Activated gamma-delta T cell (primary cell): Measurements from ENCODE around the gene S100A1.
"Not testable (repeated sequence)": the region's sequence is repeated elsewhere in the genome, so short reads cannot be mapped to it uniquely, and the experiment has no call there.

ENCODE experiments used
- DNase-seq: peaks from one replicate; lab custom pipeline; 2025; lab: John Stamatoyannopoulos, UW

S100A1 gene

DNA sequence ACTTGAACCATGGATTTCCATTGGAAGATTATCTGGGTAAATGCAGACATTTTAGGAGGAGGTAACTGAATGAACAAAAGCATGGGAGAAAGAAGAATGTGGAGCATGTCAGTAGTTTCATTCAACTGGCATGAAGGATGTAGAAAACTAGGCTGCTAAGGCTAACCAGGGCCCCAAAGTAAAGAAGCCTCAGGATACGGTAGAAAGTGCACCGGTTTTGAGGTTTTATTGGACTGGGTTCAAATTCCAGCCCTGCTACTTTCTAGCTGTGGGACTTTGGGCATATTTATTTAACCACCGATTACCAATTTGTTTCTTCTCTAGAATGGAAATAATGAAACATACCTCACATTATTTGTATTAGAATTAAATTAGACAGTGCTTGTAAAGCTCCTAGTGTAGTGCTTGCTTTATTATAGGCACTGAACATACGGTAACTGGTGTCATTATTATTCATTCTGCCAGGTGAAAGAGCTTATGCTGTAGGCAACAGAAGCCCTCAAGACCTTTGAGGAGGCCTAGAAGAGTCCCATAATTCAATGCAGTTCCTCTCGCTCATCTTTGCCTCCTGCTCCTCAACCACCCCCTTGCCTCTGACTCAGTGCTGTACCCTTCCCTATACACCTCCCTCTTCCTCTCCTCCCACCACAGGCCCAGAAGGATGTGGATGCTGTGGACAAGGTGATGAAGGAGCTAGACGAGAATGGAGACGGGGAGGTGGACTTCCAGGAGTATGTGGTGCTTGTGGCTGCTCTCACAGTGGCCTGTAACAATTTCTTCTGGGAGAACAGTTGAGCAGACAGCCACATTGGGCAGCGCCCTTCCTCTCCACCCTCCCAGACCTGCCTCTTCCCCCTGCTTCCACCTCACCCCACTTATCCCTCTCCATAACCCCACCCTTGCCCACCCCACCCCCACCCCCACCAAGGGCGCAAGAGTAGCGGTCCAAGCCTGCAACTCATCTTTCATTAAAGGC is 3.1 kb downstream of the S100A1 start:
- no peak for DNase-seq

DNA sequence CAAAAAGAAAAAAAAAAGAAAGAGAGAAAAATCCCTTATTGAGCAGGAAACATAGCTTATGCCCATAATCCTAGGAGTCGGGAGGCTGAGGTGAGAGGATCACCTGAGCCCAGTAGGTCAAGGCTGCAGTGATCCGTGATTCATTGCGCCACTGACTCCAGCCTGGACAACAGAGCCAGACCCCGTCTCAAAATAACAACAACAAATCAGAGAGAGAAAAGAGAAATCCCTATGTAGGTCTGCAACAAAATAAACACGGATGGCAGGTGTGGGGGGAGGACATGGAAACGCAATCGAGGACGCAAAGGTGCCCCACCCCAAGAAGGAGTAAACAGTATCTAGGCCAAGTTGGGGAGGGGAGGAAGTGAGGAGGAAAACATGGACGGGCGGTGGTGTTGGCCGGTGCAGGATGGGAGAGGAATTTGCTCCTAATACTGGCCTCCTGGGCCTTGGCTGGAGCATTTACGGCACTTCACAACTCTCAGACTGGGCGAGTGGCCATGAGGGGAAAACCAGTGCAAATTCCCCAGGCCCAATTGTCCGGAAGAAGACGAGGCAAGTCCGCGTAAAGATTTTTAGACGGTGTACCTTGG is 5.0 kb downstream of the S100A1 start:
- DNase-seq, result no peak

- peak; percentile 72 for DNase-seq
Measured at GRCh38 chr1:153633754-153634665, 5.8 kb downstream of the S100A1 start, which contains the start of gene CHTOP. Gene CHTOP, plus strand, starts transcription at chr1:153634066. Its CDS starts 2,523 bp downstream, at chr1:153636589.

DNA sequence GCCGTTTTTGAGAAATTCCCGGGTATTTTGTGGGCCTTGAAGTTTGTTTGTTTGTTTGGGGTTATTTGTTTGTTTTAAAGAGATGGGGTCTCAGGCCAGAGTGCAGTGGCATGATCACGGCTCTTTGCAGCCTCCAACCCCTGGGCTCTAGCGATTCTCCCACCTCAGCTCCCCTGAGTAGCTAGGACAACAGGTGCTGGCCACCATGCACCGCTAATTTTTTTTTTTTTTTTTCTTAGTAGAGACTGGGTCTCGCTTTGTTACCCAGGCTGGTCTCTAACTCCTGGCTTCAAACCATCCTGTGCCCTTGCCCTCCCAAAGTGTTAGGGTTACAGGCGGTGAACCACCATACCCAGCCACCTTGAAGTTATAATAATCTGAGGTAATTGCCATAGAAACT is 7.6 kb downstream of the S100A1 start:
- no peak for DNase-seq

GRCh38 chr1:153636312-153636711 is 8.1 kb downstream of the S100A1 start:
- DNase-seq, result no peak

GRCh38 chr1:153638261-153638660 is 10.0 kb downstream of the S100A1 start:
- DNase-seq, result no peak

- no peak for DNase-seq
Measured at GRCh38 chr1:153639280-153639679, 11.0 kb downstream of the S100A1 start.

- DNase-seq, result not testable (repeated sequence)
Measured at GRCh38 chr1:153640213-153640612, 12.0 kb downstream of the S100A1 start.

DNA sequence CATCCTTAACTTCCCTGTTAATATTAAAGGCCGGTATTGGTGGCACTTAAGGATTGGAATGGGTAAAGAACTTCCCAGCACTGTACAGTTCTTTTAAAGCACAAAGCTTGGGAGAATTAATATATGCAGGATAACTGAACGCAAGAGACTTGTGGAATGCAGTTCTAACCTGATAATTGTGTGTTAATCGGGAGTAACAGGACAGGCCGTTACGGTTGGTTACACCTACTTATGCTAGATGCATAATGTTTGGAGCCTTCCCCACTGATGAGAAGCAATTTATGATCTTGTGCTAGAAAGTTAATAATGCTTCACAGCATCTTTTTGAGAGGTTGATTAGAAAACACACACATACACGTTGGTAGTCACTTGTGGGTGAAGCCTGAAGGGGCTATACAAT is 12.6 kb downstream of the S100A1 start:
- no peak for DNase-seq

DNA sequence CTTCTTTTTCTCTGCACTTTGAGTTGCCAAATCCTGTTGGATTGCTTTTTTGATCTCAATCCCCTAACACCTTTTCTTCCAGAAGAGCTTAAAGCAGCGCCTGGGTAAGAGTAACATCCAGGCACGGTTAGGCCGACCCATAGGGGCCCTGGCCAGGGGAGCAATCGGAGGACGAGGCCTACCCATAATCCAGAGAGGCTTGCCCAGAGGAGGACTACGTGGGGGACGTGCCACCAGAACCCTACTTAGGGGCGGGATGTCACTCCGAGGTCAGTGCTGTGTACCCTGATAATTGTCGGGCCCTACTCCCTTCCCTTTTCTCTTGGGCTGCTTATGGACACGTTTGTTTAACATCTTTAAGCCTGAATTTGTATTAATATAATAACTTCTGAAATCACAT is 13.9 kb downstream of the S100A1 start:
- DNase-seq, result no peak

DNA sequence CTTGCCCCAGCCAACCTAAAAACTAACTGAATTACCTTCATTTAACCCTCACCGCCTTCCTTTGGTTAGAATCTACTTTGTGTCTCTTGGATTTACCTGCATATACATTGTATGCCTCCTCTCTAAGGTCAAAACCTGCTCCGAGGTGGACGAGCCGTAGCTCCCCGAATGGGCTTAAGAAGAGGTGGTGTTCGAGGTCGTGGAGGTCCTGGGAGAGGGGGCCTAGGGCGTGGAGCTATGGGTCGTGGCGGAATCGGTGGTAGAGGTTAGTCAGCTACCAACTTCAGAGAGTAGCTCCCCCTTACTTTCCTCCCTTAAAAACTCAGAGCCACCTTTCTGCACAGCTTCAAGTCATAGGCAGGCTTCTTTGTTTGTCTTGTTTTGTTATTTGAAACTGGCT is 14.9 kb downstream of the S100A1 start:
- no peak for DNase-seq

- DNase-seq, result no peak
Measured at GRCh38 chr1:153643816-153644215, 15.6 kb downstream of the S100A1 start.

- DNase-seq, result no peak
Measured at GRCh38 chr1:153646672-153647345, 18.6 kb downstream of the S100A1 start.

DNA sequence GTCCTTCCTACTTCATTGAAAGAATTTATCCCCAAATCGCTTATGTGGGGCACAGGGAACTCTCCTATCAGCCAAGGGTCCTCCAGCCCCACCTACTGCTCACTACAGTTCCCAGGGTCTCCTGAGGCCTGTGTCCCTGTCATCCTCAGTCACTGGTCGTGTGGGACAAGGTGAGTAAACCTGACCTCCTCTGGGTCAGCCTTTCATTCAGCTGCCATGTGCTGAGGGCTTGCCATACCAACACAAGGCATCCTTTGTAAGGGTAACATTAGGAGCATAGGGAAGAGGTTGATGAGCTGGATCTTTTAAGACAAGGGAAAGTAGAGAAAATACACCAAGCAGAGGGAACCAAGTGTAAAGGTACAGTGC is 19.1 kb downstream of the S100A1 start:
- DNase-seq, result no peak

GRCh38 chr1:153648000-153648643 is 19.9 kb downstream of the S100A1 start:
- no peak for DNase-seq

DNA sequence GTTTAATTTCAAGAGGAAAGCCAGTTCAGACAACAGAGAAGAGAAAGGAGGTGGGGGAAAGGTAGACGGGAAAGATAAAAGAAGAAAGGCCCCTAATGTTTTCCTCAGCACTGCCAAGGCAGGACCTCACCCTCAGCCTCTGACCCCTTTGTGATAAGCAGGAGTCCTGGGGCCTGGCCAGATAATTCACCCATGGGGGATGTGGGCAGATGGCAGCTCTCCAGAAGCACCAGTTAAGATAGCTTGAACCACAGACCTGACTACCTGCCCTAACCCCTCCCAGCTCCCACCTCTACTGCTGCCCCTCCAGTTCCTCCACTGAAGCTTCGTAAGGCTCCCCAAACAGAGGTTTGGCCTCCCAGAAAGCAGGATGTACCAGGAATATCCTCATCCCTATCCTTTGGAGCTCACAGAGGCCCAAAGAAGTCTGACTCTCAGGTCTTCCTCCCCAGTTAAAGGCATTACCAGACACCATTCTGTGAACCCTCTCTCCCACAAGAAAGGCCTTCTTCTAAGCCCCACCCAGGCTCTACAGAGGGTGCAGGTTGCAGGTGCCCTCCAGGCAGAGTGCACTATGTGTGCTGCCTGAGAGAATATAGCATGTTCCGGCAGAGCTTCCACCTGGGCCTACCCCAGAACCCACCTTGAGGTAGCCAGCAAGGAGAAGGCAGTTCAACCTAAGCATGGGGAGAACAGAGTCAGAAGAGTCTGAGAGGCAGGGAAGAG is 21.1 kb downstream of the S100A1 start:
- DNase-seq, result no peak

GRCh38 chr1:153649863-153650235 is 21.6 kb downstream of the S100A1 start:
- DNase-seq, result no peak

GRCh38 chr1:153651771-153652170 is 23.5 kb downstream of the S100A1 start:
- DNase-seq, result no peak

DNA sequence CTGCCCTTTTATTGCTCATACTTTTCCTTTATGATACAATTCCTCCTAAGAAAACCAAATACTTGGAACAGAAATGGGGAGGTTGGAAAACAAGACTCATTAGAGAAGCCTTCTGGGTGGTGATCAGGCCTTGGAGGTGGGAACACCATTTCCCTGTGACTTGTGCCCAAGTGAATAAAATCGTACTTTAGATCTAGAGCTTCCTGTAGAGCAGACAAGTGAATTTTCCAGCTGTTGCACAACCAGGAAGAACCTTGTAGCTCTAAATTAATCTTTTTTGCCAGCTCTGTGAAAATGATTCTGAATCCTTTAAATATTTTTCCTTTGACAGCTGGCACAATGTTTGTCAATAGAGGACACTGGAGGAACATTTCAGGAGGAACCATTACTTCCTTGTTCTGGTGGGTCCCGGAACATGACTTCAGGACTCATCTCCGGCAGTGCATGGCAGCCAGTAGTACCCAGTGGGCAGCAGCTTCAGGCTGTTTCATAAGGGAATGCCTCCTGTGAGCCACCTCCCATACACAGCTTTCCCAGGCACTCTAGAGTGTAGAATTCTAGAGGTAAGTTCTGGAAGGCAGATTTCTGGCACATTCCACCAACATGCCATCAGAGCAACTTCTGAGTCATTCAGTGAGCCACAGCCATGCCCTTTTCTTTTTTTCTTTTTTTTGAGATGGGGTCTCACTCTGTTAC is 24.7 kb downstream of the S100A1 start:
- no peak for DNase-seq

GRCh38 chr1:153655333-153655732 is 27.1 kb downstream of the S100A1 start:
- no peak for DNase-seq
